Adrenal gland (tissue), 5 donors: ENCODE results near the gene VMA21.

ENCODE experiments used
- POLR2A ChIP-seq, 2 donors: fragments of 450-650 bp; IDR thresholded peaks; one replicate each; pipeline ENCODE4 v1.6.1; 2017; ENCODE audit warnings: antibody characterized with exemption in 2 of 2, mild to moderate bottlenecking in 2 of 2, moderate library complexity in 1 of 2
- TF ChIP-seq, protein P1 (sequence below), 6 experiments: fragments of 450-650 bp in 4 of 6; fragments of 200-600 bp in 2 of 6; sonication (generic) in 1 of 6; IDR thresholded peaks; 1 replicate in 5 of 6; 2 replicates in 1 of 6; pipeline versions ENCODE4 v1.5.1 to v1.8.0; 2016 to 2021; ENCODE audit warnings: antibody characterized with exemption in 6 of 6, mild to moderate bottlenecking in 2 of 6, moderate library complexity in 1 of 6
- donor health status: DM: no; HTN: no; CAD: no.

GRCh38 chrX:151393514-151393913 is 3.5 kb upstream of the VMA21 start:
- TF ChIP-seq POLR2A (IDR thresholded peaks at IDR 0.05) = no peak
- TF ChIP-seq, protein P1, sequence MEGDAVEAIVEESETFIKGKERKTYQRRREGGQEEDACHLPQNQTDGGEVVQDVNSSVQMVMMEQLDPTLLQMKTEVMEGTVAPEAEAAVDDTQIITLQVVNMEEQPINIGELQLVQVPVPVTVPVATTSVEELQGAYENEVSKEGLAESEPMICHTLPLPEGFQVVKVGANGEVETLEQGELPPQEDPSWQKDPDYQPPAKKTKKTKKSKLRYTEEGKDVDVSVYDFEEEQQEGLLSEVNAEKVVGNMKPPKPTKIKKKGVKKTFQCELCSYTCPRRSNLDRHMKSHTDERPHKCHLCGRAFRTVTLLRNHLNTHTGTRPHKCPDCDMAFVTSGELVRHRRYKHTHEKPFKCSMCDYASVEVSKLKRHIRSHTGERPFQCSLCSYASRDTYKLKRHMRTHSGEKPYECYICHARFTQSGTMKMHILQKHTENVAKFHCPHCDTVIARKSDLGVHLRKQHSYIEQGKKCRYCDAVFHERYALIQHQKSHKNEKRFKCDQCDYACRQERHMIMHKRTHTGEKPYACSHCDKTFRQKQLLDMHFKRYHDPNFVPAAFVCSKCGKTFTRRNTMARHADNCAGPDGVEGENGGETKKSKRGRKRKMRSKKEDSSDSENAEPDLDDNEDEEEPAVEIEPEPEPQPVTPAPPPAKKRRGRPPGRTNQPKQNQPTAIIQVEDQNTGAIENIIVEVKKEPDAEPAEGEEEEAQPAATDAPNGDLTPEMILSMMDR (IDR thresholded peaks at IDR 0.05) = no peak
